ENCODE results near the gene CLIP2. TPM values are rescaled to one million over a fixed set of nuclear protein-coding genes. Genes with fewer than 3 reads are reported as not detected.

Gene CLIP2
- total RNA-seq (2021; ENCODE audit: unreplicated experiment) = 39.9 TPM
- 47.7 TPM for polyA plus RNA-seq (2012; ENCODE audit: insufficient read length)
- Bru-seq, nascent RNA = percentile 61 among the genes with signal in this experiment
- percentile 61 among the genes with signal in this experiment for BruChase-seq, experiment 1, labeled RNA remaining after a 2-hour chase
- BruChase-seq, experiment 2, labeled RNA remaining after a 6-hour chase = percentile 67 among the genes with signal in this experiment
- long read RNA-seq, full-length matches to known transcripts = 22 of 69 reads
- long read RNA-seq, partial matches to known transcripts = 21 of 69 reads
- long read RNA-seq, other reads (novel, unspliced or antisense) = 26 of 69 reads

- intact Hi-C loops (cut with micrococcal nuclease; ENCODE audit: unreplicated experiment) (no loop called here), in situ Hi-C loops (cut with HindIII; ENCODE audit: low pct_unique_long_range_greater_than_20kb, low sequenced_read_pairs) (no loop called here)
- POLR2A ChIA-PET = interaction anchor here (0.7 to 1.0 kb wide), 3 partner anchors 10 to 214 kb away, joined by 3 to 5 read pairs (median 4); no protein-coding TSS in a partner anchor
- BruUV-seq (replicated peaks) = no TSS peak
- Histone ChIP-seq H3K27me3 (ENCODE audit: control insufficient read depth, insufficient read depth, low read length) (no peaks in the 10 kb centered on the region), H3K9me3 (ENCODE audit: control insufficient read depth, insufficient read depth, low read depth, low read length) (no peaks in the 10 kb centered on the region), H3K4me3 (ENCODE audit: low read depth in 2 of 2, low read length in 2 of 2) (peak within 1 kb of the TSS; percentile 74 to 84), H3K4me1 (ENCODE audit: control insufficient read depth, insufficient read depth, low read length) (peaks cover 56% of the 10 kb centered on the region), H3K36me3 (ENCODE audit: control insufficient read depth, insufficient read depth, low read length) (no peaks in the 10 kb centered on the region), H3K27ac (ENCODE audit: low read length) (peak within 1 kb of the TSS; percentile 89)
- CTCF ChIA-PET = interaction anchor here (0.7 to 3.2 kb wide), 3 partner anchors 14 to 296 kb away, joined by 3 to 13 read pairs (median 3); no protein-coding TSS in a partner anchor
- TF ChIP-seq TCF7L2 (IDR thresholded peaks at IDR 0.05; ENCODE audit: low read depth, low read length) = peak; percentile 35; the same call in 1 of the 2 replicates
- peak; percentile 32; the same call in 1 of the 2 replicates for TF ChIP-seq SIN3A (IDR thresholded peaks at IDR 0.05; ENCODE audit: borderline replicate concordance, insufficient read depth, low read depth, low read length)
- no peak for TF ChIP-seq REST (IDR thresholded peaks at IDR 0.05; ENCODE audit: insufficient read depth in 1 of 2, low read depth in 2 of 2, low read length in 1 of 2)
- TF ChIP-seq POLR2AphosphoS5 (IDR thresholded peaks at IDR 0.05; ENCODE audit: low read depth, low read length) = 0 out of 2 replicates have a peak, but pooled peaks have one; percentile 33
- TF ChIP-seq CTCF (IDR thresholded peaks at IDR 0.05) = no peak
- DNase-seq (ENCODE audit: low read depth, low spot score) (no peak), ATAC-seq (peak; percentile 87)
Measured at GRCh38 chr7:74289018-74289658, at the start of gene CLIP2. CLIP2 (plus strand) TSS chr7:74289407; CDS start chr7:74317547, 28,140 bp downstream.

GRCh38 chr7:74240482-74240881, 48.7 kb upstream of the CLIP2 start:
- Histone ChIP-seq H3K9me3 (ENCODE audit: control insufficient read depth, insufficient read depth, low read depth, low read length) (no peaks in the 10 kb centered on the region), H3K4me3 (ENCODE audit: low read depth in 2 of 2, low read length in 2 of 2) (no peak overlapping the region), H3K27ac (ENCODE audit: low read length) (no peak overlapping the region), H3K36me3 (ENCODE audit: control insufficient read depth, insufficient read depth, low read length) (peaks cover 13% of the 10 kb centered on the region), H3K27me3 (ENCODE audit: control insufficient read depth, insufficient read depth, low read length) (no peaks in the 10 kb centered on the region), H3K4me1 (ENCODE audit: control insufficient read depth, insufficient read depth, low read length) (no peaks in the 10 kb centered on the region)
- no TSS peak for BruUV-seq (replicated peaks)
- no peak for DNase-seq (ENCODE audit: low read depth, low spot score)
- no peak for ATAC-seq
- intact Hi-C loops (cut with micrococcal nuclease; ENCODE audit: unreplicated experiment) (no loop called here), in situ Hi-C loops (cut with HindIII; ENCODE audit: low pct_unique_long_range_greater_than_20kb, low sequenced_read_pairs) (no loop called here)
- POLR2A ChIA-PET = no interaction called here
- TF ChIP-seq POLR2AphosphoS5 (IDR thresholded peaks at IDR 0.05; ENCODE audit: low read depth, low read length) (no peak), REST (IDR thresholded peaks at IDR 0.05; ENCODE audit: insufficient read depth in 1 of 2, low read depth in 2 of 2, low read length in 1 of 2) (no peak), SIN3A (IDR thresholded peaks at IDR 0.05; ENCODE audit: borderline replicate concordance, insufficient read depth, low read depth, low read length) (no peak), TCF7L2 (IDR thresholded peaks at IDR 0.05; ENCODE audit: low read depth, low read length) (no peak), CTCF (IDR thresholded peaks at IDR 0.05) (no peak)
- CTCF ChIA-PET = interaction anchor here (0.7 kb wide), 1 partner anchor 160 kb away, joined by 12 read pairs; no protein-coding TSS in a partner anchor

All from Panc1 (cell line).